Measurements from ENCODE around the gene CCDC171.
"Not testable (repeated sequence)": the region's sequence is repeated elsewhere in the genome, so short reads cannot be mapped to it uniquely, and the experiment has no call there.

Gene CCDC171

GRCh38 chr9:15578714-15579113 lies 25.9 kb downstream of the CCDC171 start:
- TF ChIP-seq CTCF (IDR thresholded peaks at IDR 0.05; ENCODE audit: low read depth, low read length) (no peak), EZH2phosphoT487 (IDR thresholded peaks at IDR 0.05; ENCODE audit: low read depth) (no peak)
- Histone ChIP-seq H3K4me2 (ENCODE audit: low read length) (no peak overlapping the region), H3K4me3 (ENCODE audit: low read length) (no peak overlapping the region), H3K79me2 (ENCODE audit: low read length) (no peaks in the 10 kb centered on the region), H4K20me1 (ENCODE audit: insufficient read depth, low read length) (no peaks in the 10 kb centered on the region), H3K27me3 (ENCODE audit: low read depth, low read length) (no peaks in the 10 kb centered on the region), H3K9ac (ENCODE audit: low read length) (no peak overlapping the region), H3K27ac (ENCODE audit: low read length) (no peak overlapping the region), H3K36me3 (replicated peaks; ENCODE audit: low read depth, low read length) (no peaks in the 10 kb centered on the region), H2AFZ (ENCODE audit: low read depth, low read length) (no peak overlapping the region), H3K4me1 (ENCODE audit: low read length) (no peaks in the 10 kb centered on the region), H3K9me3 (ENCODE audit: insufficient read depth, low read length) (no peaks in the 10 kb centered on the region)

- Histone ChIP-seq H3K36me3 (replicated peaks; ENCODE audit: low read depth, low read length) (no peaks in the 10 kb centered on the region), H3K4me1 (ENCODE audit: low read length) (no peaks in the 10 kb centered on the region), H3K4me3 (ENCODE audit: low read length) (no peak overlapping the region), H3K27ac (ENCODE audit: low read length) (no peak overlapping the region), H4K20me1 (ENCODE audit: insufficient read depth, low read length) (no peaks in the 10 kb centered on the region), H3K4me2 (ENCODE audit: low read length) (no peak overlapping the region), H3K9ac (ENCODE audit: low read length) (no peak overlapping the region), H3K9me3 (ENCODE audit: insufficient read depth, low read length) (no peaks in the 10 kb centered on the region), H3K79me2 (ENCODE audit: low read length) (no peaks in the 10 kb centered on the region), H3K27me3 (ENCODE audit: low read depth, low read length) (no peaks in the 10 kb centered on the region), H2AFZ (ENCODE audit: low read depth, low read length) (no peak overlapping the region)
- no peak for TF ChIP-seq EZH2phosphoT487 (IDR thresholded peaks at IDR 0.05; ENCODE audit: low read depth)
- TF ChIP-seq CTCF (IDR thresholded peaks at IDR 0.05; ENCODE audit: low read depth, low read length), result no peak
Measured at GRCh38 chr9:15584379-15584778, 31.5 kb downstream of the CCDC171 start.

GRCh38 chr9:15592317-15592716 lies 39.5 kb downstream of the CCDC171 start:
- no peaks in the 10 kb centered on the region for H4K20me1 ChIP-seq (ENCODE audit: insufficient read depth, low read length)
- H3K27me3 ChIP-seq (ENCODE audit: low read depth, low read length), result no peaks in the 10 kb centered on the region
- TF ChIP-seq EZH2phosphoT487 (IDR thresholded peaks at IDR 0.05; ENCODE audit: low read depth) (no peak), CTCF (IDR thresholded peaks at IDR 0.05; ENCODE audit: low read depth, low read length) (no peak)
- H2AFZ ChIP-seq (ENCODE audit: low read depth, low read length), result no peak overlapping the region
- no peak overlapping the region for H3K4me2 ChIP-seq (ENCODE audit: low read length)
- H3K4me1 ChIP-seq (ENCODE audit: low read length), result no peaks in the 10 kb centered on the region
- H3K36me3 ChIP-seq (replicated peaks; ENCODE audit: low read depth, low read length), result no peaks in the 10 kb centered on the region
- no peaks in the 10 kb centered on the region for H3K79me2 ChIP-seq (ENCODE audit: low read length)
- H3K9ac ChIP-seq (ENCODE audit: low read length), result no peak overlapping the region
- no peaks in the 10 kb centered on the region for H3K9me3 ChIP-seq (ENCODE audit: insufficient read depth, low read length)
- no peak overlapping the region for H3K27ac ChIP-seq (ENCODE audit: low read length)
- H3K4me3 ChIP-seq (ENCODE audit: low read length), result no peak overlapping the region

GRCh38 chr9:15592940-15593339 lies 40.1 kb downstream of the CCDC171 start:
- not testable (repeated sequence) for H3K4me3 ChIP-seq (ENCODE audit: low read length); H3K36me3 ChIP-seq (replicated peaks; ENCODE audit: low read depth, low read length); H3K4me2 ChIP-seq (ENCODE audit: low read length); H3K27me3 ChIP-seq (ENCODE audit: low read depth, low read length); H2AFZ ChIP-seq (ENCODE audit: low read depth, low read length); H3K9ac ChIP-seq (ENCODE audit: low read length); H3K9me3 ChIP-seq (ENCODE audit: insufficient read depth, low read length); H3K27ac ChIP-seq (ENCODE audit: low read length); H4K20me1 ChIP-seq (ENCODE audit: insufficient read depth, low read length); H3K4me1 ChIP-seq (ENCODE audit: low read length); H3K79me2 ChIP-seq (ENCODE audit: low read length)

- H2AFZ ChIP-seq (ENCODE audit: low read depth, low read length); H3K27me3 ChIP-seq (ENCODE audit: low read depth, low read length); H3K36me3 ChIP-seq (replicated peaks; ENCODE audit: low read depth, low read length); H3K27ac ChIP-seq (ENCODE audit: low read length); H4K20me1 ChIP-seq (ENCODE audit: insufficient read depth, low read length); H3K4me1 ChIP-seq (ENCODE audit: low read length); H3K4me2 ChIP-seq (ENCODE audit: low read length); H3K9me3 ChIP-seq (ENCODE audit: insufficient read depth, low read length); H3K4me3 ChIP-seq (ENCODE audit: low read length); H3K79me2 ChIP-seq (ENCODE audit: low read length); H3K9ac ChIP-seq (ENCODE audit: low read length): not testable (repeated sequence)
Measured at GRCh38 chr9:15600666-15601330, 48.0 kb downstream of the CCDC171 start.
